HEK293 (cell line): ENCODE data around the gene SGSM2.
A peak's percentile ranks its signal among the peaks of the same experiment; 100 is the strongest.

Experiments used
- CTCF ChIP-seq: fragments of 450-650 bp; formaldehyde crosslinking; IDR thresholded peaks from 2 replicates; pipeline ENCODE4 v1.5.1; 2016; ENCODE audit warnings: missing biosample characterization, missing genetic modification characterization
- INSM2 ChIP-seq: fragments of 450-650 bp; formaldehyde crosslinking; IDR thresholded peaks from 2 replicates; pipeline ENCODE4 v1.5.1; 2016; ENCODE audit warnings: missing biosample characterization, missing genetic modification characterization
- REST ChIP-seq: fragments of 450-650 bp; formaldehyde crosslinking; IDR thresholded peaks from 2 replicates; pipeline ENCODE4 v1.5.1; 2016; ENCODE audit warnings: missing biosample characterization, missing genetic modification characterization
- ZBTB7A ChIP-seq: fragments of 450-650 bp; formaldehyde crosslinking; IDR thresholded peaks from 2 replicates; pipeline ENCODE4 v1.5.1; 2016; ENCODE audit warnings: low read depth, missing biosample characterization, missing genetic modification characterization
- ZNF140 ChIP-seq: fragments of 450-650 bp; formaldehyde crosslinking; IDR thresholded peaks from 2 replicates; pipeline ENCODE4 v1.5.1; 2016; ENCODE audit warnings: missing biosample characterization, missing genetic modification characterization
- ZNF24 ChIP-seq: fragments of 450-650 bp; formaldehyde crosslinking; IDR thresholded peaks from 2 replicates; pipeline ENCODE4 v1.5.1; 2016; ENCODE audit warnings: missing biosample characterization, missing genetic modification characterization
- ZNF274 ChIP-seq, 2 experiments: fragments of 200-500 bp in 1 of 2; fragments of 450-650 bp in 1 of 2; sonication (Bioruptor generic) in 1 of 2; formaldehyde crosslinking in 1 of 2; IDR thresholded peaks; 2 replicates each; pipeline versions ENCODE4 v1.5.1 to v1.6.1; 2014 to 2016; ENCODE audit warnings: borderline replicate concordance in 1 of 2, inconsistent platforms in 1 of 2, low read length in 1 of 2, missing biosample characterization in 1 of 2, missing genetic modification characterization in 1 of 2
- ZNF624 ChIP-seq: fragments of 450-650 bp; formaldehyde crosslinking; IDR thresholded peaks from 2 replicates; pipeline ENCODE4 v1.5.1; 2017; ENCODE audit warnings: missing biosample characterization, missing genetic modification characterization
- ZNF747 ChIP-seq: fragments of 450-650 bp; formaldehyde crosslinking; IDR thresholded peaks from 2 replicates; pipeline ENCODE4 v1.5.1; 2016; ENCODE audit warnings: missing biosample characterization, missing genetic modification characterization
- ZNF776 ChIP-seq: fragments of 450-650 bp; formaldehyde crosslinking; IDR thresholded peaks from 2 replicates; pipeline ENCODE4 v1.5.0; 2017; ENCODE audit warnings: missing biosample characterization, missing genetic modification characterization, borderline replicate concordance

GRCh38 chr17:2338315-2338657, 985 bp downstream of the SGSM2 start:
- TF ChIP-seq ZNF776 (no peak), ZBTB7A (tag by site-specific recombination) (0 out of 2 replicates have a peak, but pooled peaks have one; percentile 23), REST (peak; percentile 82), ZNF140 (tag by site-specific recombination) (no peak), INSM2 (tag by site-specific recombination) (no peak), CTCF (tag by site-specific recombination) (no peak), ZNF747 (tag by site-specific recombination) (no peak), ZNF624 (no peak), ZNF24 (tag by site-specific recombination) (0 out of 2 replicates have a peak, but pooled peaks have one; percentile 49), ZNF274 (IDR thresholded peaks at IDR 0.05; ENCODE audit: low read length) (no peak), ZNF274 (tag by site-specific recombination; IDR thresholded peaks at IDR 0.05; ENCODE audit: borderline replicate concordance) (no peak)
